Superior temporal gyrus (tissue), 1 donor: ENCODE data around the gene LGI1.
A peak's percentile ranks its signal among the peaks of the same experiment; 100 is the strongest.

ENCODE experiments used
- DNase-seq: peaks from one replicate; pipeline ENCODE4 v3.0.0-alpha.2; 2016; ENCODE audit errors: extremely low spot score

Gene LGI1

DNA sequence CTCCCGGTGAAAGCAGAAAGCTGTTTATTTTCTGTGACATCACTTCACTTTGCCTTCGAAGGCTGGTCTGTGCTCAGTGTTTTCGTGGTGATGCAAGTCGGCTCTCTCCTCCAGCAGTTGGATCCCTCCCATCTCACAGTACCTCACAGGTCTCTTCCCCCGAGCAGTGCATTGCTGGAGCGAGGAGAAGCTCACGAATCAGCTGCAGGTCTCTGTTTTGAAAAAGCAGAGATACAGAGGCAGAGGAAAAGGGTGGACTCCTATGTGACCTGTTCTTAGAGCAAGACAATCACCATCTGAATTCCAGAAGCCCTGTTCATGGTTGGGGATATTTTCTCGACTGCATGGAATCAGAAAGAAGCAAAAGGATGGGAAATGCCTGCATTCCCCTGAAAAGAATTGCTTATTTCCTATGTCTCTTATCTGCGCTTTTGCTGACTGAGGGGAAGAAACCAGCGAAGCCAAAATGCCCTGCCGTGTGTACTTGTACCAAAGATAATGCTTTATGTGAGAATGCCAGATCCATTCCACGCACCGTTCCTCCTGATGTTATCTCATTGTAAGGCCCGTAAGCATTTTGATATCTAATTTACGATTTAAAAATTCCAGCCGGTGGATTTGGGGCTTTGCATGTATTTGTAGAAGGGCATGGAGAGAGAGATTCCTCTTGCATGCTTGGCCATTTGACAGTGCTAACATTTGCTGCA is at the start of gene LGI1:
Gene LGI1, plus strand, starts transcription at position 136 of the 707 bp plus-strand sequence. Its CDS starts 209 bp downstream, at position 345.
- DNase-seq, result peak; percentile 67

DNA sequence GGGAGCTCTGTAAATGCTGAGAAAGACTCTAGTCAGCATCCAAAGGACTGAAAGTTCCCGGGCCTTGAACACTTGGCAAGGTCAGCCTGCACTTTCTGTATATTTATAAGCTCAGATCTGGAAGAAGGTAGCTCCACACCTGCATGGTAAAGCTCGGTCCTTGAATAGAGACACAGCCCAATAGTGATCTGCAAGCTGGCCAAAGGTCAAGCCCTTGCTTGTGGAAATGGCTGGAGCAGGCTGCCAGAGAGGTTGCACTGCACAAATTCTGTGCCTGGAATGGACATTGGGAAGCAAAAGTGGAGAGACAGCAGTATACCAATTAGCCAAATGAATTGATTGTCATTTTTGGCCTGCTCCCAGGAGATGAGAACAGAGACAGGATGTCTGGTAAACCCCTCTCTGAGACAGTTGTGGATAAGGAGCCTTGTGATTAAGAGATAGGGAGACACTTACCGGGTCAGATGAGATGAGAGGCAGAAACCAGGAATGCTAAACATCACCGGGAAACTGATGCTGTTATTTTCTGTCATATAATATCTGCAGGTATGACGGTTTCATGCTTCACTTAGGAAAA is 47.3 kb upstream of the LGI1 start:
- no peak for DNase-seq

DNA sequence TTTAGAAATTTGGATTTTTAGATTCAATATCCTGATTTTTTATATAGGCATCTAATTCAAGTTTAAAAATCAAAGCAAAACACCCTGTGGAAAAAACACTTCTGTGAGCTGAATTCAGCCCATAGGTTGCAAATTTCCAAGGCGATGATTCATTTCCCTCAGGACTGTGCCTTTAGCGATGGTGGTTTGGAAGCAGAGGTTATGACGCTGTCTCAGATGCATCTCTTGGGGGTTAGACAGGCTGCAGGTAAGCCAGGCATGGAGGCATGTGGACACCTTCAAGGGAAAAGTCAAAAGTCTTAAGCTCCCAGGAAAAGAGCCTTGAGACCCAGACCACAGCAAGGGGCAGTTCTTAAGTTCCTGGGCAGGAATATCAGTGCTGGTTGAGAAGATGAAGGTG is 45.8 kb upstream of the LGI1 start:
- DNase-seq, result no peak

DNA sequence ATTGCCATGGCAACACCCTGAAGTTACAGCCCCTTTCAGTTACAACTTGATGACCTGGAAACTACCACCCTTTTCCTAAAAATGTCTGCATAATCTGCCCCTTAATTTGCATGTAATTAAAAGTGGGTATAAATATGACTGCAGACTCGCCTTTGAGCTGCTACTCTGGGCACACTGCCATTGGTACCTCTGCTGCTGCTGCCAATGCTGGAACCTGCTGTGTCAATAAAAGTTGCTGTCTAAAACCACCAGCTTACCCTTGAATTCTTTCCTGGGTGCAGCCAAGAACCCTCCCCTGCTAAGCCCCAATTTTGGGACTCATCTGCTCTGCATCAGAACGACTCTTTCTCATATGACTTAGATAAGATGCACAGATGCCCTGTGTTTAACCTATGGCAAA is 45.1 kb upstream of the LGI1 start:
- no peak for DNase-seq

DNA sequence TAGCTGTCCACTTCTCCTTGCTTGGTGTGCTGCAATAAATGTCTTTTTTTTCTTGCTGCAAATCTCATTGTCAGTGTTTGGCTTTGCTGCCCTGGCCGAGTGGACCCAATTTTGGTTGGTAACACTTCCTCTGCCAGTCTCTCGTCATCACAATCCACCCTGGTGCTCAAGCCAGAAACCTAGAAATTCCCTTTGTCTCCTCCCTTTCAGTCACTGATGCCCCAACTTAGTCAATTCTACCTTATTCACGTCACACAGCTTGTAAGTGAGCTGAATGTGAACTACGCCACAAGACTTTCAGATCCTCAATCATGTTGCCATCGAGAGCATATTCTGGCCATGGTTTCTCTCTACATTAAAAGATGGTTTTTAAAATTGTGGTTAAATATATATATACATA is 42.4 kb upstream of the LGI1 start:
- no peak for DNase-seq

DNA sequence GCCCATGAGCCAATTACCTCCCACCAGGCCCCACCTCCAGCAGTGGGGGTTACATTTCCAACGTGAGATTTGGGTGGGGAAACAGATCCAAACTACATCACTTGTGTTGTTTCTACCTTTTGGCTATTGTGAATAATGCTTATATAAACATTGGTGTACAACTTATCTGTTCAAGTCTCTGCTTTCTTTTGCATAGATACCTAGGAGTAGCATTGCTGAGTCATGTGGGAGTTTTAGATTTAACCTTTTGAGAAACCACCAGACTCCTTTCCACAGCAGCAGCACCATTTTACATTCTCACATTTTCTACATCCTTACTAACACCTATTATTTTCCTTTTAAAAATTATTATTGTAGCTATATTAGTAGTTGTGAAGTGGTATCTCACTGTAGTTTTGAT is 41.0 kb upstream of the LGI1 start:
- DNase-seq, result no peak

DNA sequence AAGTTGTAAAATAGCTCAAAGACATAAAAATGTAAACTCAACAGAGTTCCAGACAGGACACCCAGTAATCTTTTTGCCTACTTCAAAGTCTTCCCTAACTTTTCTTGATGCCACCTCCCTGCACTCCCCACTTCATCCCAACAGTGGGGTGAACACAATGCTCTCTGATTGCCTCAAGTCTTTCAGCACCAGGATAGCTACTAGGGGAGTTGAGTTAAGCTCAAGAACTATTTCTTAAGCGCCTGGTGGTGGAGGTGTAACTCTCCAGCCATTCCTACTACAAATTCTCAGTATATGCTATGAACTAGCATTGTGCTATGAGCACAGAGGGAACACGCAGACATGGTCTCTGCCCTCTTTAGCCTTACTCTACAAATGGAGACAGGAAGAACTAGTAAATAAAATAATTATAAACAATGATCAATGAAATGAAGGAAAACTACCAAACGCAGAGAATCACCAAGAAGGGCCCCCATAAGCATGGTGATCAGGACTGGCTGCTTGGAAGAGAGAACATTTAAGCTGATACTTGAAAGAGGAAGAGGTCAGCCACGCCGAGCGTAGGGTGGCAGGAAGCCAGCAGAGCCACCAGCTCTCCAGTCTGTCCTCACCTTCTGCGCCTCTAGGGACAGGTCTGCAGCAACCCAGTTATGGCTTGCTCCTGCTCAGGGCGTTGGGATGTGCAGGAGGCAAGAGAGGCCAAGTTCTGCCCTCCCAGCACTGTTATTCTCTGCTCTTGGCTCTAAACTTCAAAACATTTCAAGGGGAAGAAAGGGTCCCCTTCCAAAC is 38.6 kb upstream of the LGI1 start:
- no peak for DNase-seq

DNA sequence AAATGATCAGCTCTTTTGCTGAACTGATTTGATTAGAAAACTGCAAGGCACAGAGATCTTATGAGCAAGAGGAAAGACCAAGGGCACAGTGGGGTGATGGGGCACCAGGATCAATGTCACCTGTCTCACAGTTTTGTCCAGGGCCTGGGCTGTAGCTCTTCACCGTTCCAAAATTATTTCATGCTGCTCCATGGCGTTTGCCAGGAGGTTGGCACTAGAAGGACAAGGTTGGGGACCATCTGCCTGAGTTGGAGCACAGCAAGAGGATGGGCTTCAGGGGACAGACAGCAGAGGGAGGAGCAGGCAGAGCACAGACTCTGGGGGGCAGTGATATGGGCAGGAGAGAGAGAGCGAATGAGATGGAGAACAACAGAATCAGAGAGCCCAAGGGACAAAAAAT is 37.8 kb upstream of the LGI1 start:
- DNase-seq, result no peak

DNA sequence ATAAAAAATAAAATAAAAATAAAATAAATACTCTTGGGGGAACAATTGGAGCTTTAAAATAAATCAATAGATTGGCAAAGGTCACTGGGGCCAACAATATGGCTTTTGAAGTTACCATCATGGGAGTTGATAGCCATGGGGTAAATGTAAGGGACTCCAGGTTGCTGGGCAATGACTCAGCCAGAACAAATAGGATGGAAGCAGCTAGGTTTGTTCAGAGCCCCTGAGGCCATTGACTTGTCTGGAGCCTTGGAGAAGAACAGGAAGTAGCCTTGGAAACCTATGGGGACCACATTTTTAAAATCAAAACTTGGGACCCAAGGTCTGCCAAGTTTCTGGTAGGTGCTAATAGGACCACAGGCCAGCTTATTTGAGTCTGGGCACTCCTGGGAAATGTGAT is 35.2 kb upstream of the LGI1 start:
- no peak for DNase-seq

DNA sequence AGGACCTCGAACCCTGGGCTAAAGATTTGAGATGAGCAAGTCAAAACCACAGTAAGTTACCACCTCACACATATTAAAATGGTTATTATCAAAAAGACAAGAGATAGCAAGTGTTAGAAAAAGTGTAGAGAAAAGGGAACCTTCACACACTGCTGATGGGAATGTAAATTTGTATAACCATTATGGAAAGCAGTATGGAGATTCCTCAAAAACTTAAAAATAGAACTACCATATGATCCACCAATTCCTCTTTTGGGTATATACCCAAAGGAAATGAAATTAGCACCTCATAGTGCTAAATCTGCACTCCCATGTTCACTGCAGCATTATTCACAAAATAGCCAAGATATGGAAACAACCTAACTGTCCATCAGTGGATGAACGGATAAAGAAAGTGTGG is 34.6 kb upstream of the LGI1 start:
- DNase-seq, result no peak

DNA sequence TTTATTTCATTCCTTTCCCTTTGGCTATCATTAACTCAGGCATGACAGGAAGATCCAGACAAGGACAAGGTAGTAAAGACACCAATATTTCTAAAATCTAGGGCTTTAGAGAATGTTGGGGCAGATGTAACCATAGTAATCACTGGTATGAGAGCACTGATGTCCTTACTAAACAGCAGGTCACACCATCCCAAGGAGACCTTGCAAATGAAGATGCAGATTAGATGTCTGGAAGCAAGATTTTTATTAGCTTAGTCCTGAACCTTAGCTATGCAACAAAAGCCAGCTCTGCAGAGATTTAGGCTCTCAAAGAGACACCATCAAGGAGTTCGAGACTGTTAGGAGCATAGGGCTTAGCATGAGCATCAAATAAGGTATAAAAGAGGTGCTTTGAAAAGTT is 31.7 kb upstream of the LGI1 start:
- no peak for DNase-seq

DNA sequence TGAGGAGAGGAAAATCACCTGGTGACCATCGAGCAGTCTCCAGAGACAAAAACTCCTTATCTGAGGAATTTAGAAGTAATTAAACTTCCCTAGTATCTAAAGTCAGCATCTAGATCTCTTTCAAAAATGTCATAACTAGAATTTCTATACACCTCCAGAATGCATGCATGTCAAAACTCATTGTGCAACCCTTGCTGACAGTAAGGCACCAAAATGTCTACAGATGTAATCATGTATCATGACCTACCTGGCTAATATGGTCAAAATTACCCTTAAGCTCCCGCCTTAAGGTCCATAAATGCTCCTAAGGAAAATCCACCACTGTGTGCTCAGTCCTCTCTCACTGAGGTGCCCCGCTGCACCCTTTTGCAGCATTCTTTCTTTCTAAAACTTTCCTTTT is 16.4 kb upstream of the LGI1 start:
- DNase-seq, result no peak

DNA sequence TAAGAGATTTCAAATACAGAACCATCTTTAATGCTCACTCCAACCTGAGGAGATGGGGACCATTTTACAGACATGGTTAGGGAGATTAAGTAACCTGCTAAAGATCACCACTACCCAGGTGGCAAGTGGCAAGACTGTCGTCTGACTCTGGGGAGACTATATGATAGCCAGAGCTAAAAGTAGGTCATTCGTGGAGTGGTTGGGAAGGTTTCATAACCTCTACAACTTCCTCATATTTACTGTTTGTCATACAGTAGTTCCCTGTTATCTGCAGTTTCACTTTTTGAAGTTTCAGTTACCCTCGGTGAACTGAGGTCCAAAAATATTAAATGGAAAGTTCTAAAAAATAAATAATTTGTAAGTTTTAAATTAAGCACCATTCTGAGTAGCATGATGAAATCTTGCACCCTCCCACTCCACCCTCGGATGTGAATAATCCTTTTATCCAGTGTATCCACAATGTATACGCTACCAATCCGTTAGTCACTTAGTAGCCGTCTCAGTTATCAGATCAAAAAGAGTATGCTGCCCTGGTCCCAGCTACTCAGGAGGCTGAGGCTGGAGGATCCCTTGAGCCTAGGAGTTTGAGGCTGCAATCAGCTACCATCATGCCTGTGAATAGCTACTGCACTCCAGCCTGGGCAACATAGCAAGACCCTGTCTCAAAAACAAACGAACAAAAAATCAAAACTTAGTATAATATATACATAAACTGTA is 14.9 kb upstream of the LGI1 start:
- DNase-seq, result no peak

DNA sequence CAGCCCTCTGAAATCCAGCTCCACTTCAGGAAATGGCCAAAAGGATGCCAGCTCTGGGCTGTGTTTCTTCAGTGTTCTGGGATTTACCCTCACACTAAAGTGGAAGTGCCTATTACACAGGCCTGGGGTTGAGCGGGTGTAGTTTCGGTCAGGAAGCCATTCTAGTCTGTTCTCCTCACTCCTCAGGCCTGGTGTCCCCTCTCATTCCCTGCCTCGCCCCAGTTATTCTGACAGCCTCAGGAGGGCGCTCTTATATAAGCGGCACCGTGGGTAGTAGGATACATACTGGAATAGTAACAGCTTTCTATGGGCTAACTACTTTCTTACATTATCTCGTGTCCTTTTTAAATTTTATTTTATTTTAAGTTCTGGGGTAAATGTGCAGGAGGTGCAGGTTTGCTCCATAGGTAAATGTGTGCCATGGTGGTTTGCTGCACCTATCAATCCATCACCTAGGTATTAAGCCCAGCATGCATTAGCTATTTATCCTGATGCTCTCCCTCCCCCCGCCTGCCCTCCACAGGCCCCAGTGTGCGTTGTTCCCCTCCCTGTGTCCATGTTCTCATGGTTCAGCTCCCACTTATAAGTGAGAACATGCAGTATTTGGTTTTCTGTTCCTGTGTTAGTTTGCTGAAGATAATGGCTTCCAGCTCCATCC is 12.2 kb upstream of the LGI1 start:
- no peak for DNase-seq

DNA sequence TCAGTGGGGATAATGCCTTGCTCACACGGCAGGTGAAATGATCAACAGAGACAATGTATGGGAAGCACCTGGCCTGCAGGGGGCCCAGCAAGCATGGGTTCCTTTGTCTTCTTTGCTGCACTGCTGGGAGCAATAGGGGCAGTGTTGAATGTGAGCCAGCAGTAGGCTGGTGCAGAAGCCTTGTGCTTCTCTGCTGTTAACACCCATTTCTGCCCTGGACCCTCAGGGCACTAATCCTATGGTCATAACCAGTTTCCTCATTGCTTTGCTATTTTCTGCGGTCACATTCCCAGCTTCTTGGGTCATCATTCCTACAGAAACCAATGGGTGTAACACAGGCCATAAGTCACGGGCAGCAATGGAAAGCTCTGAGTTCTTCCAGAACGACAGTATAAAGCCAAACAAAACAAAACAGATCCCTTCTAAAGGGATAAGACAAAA is 10.9 kb upstream of the LGI1 start:
- no peak for DNase-seq

DNA sequence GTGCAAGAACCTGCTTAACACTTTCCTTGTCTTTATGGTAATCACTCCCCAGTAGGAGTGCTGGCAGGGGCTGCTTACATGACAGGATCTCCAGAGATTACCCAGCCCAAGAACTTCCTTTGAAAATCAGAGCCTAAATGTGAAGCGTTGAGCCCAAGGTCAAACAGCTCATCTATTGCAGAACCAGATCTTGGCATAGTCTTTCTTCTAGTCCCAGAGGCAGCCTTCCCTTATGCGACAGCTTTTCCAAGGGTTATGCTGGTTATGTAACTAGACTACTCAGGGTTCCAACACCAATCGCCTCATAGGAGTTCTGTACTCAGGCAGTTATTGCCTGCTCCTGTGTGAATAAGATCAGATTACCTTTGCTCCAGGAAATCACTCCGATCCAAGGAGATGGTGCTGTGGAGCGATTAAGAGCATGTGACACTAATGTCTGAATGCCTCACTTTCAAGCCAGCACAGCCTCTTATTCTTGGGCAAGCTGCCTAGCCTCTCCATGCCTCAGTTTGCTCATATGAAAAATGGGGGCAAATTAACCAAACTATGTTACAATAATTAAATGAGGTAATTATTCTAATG is 8.4 kb upstream of the LGI1 start:
- DNase-seq, result no peak

DNA sequence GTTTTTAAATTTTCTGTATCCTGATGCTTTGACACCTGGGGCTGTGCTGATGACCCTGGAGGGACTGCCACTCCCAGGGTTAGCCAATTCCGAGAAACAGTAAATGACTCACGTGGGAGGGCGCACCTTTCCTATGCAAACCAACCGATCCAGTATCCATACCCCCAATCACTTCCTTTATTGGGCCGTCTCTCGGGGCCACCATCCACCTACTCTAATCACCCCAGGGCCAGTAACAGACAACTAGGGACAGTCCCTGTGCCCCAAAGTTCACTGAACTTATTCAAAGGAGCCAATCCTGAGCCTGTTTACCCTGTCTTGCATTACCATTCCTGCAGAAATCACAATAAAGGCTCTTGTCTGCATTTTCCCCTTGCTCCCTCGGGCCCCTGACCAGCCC is 6.6 kb upstream of the LGI1 start:
- DNase-seq, result no peak

DNA sequence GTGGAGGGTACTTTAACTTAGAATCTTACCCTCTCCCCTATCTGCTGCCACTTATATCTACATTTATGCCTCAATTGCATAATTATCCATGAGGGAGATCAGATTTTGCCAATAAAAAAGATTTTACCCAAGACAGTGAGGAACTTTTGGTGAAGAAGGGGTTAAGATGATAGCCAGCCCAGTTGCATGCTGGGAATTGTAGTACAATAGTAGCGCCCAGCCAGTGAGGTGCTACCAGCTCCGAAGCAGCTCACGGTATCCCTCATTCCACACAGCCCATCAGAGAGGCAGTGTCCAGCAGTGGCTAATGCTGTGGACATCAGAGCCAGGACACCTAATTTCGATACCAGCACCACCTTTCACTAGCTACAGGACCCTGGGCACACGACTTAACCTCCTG is 5.9 kb upstream of the LGI1 start:
- peak; percentile 68 for DNase-seq

DNA sequence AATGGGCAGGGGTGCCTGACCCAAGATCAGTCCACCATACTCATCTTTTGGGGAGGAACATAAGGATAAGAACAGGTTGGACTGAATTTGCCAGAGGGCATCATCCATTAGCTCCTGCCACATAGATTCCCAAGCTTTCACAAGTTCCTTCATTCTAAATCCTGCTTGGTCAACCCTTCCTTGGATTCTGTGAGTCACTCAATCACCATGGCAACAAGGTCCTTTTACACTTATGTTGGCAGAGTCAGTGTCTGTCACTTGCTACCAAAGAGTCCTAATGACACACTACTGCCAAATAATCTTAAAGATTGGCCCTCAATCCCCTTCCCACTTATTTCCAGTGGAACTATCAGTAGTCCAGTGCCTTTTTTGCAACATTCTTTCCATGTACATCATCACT is 5.0 kb upstream of the LGI1 start:
- DNase-seq, result no peak

DNA sequence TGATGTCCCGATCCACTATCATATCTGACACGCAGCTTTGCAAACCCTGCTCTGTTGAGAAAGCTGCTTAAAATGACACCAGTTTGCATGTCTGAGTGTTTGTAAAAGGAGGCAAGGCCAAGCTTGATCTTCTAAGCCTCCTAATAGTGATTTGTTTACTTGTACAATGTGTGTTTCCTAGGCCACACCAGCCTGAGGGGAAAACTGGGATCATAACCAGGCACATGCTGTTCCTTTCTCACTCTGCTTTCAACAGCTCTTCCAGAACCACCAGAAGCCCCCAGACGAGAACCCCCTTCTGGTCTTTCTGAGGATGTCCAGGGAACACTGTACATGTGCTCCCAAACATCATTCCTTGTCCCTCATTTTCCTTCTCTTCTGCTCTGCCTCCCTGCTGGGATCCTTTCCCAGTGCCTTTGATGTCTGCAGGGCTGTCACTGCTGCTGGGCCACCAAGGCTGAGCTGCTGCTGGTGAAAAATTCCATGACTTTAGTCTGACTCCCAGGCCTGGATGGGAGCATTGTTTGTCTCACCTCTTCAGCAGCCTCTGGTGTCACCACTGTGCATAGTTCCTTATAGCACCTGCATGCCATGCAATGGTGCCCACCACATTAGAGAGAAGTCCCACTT is 4.0 kb upstream of the LGI1 start:
- no peak for DNase-seq

DNA sequence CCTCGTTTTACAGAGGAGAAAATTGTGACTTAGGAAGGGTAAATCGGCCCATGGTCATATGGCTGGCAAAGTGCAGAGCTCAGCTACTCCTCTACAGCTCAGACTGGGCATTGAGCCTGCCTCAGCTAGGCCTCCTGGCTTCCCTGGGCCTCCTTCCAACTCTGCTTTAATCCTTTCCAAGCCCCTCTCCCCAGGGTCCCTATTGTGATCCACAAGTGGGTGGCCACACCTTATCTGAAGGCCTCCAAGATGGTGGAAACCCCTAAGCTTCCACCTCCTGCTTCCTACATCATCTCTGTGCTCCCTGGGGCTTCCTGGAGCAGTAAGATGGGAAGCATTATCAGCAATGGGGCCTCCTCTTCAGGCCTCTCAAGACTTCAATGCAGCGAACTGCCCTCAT is 3.0 kb upstream of the LGI1 start:
- DNase-seq, result no peak
